Measurements from ENCODE around the gene SEL1L2. TPM values are rescaled to one million over a fixed set of nuclear protein-coding genes. Genes with fewer than 3 reads are reported as not detected.

SEL1L2 gene
- total RNA-seq (2022; extraction: Qiagen RNA extraction; ENCODE audit: low read depth) = not detected in 5 replicates

GRCh38 chr20:13990465-13990864, at the start of gene SEL1L2:
Gene SEL1L2, minus strand, starts transcription at chr20:13990614. Its CDS starts 80 bp downstream, at chr20:13990534.

DNA sequence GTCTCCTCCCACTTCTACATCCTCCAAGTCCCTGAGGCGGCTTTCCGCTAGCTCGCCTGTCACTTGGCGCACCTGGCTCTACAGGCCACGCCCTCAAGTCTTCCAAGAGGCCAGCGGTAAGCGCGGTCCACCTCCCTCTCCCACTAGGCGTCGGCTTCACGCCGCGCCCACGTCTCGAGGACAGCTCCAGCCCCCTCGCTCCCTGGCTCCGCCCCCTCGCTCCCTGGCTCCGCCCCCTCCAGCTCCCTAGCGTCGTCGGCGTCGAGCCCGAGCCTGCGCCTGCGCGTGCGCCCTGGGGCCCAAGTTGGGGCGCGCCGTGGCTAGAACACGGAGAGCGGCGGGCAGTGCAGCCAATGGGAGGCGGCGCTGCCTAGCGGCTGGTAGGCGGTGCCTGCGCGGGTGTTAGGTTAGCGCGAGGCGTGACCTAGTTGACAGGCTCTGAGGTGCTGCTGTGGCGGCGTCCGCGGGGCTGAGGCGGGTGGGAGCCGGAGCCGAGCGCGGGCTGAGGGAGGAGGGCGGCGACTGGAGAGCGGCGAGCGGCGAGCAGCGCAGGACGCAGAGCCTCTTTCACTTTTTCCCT, 4.8 kb upstream of the SEL1L2 start, which contains the start of gene MACROD2:
MACROD2 (plus strand) TSS at position 431 of the 580 bp plus-strand sequence.

Other genes with a start within 250 kb of the SEL1L2 start
- gene ESF1, start 205.7 kb downstream of the SEL1L2 start, total RNA-seq (2022; extraction: Qiagen RNA extraction; ENCODE audit: low read depth) = 20.6 to 35.2 TPM (median 25.0 TPM) in 5 replicates
- gene NDUFAF5, start 205.6 kb downstream of the SEL1L2 start, total RNA-seq (2022; extraction: Qiagen RNA extraction; ENCODE audit: low read depth) = 32.5 to 37.8 TPM (median 34.4 TPM) in 5 replicates
- 0.50 to 1.1 TPM (median 0.79 TPM) in 5 replicates for gene MACROD2, start 4.9 kb upstream of the SEL1L2 start, total RNA-seq (2022; extraction: Qiagen RNA extraction; ENCODE audit: low read depth)